Upper lobe of right lung (tissue), 1 donor: ENCODE measurements around the gene LARP4B. TPM values are rescaled to one million over a fixed set of nuclear protein-coding genes. Genes with fewer than 3 reads are reported as not detected.
A peak's percentile ranks its signal among the peaks of the same experiment; 100 is the strongest.

Experiments
- ATAC-seq: fragments of 200-7000 bp; cut with Tn5 transposase; one replicate; pipeline ENCODE4 v1.9.1; 2020; ENCODE audit warnings: mild to moderate bottlenecking, moderate library complexity
- DNase-seq: peaks from one replicate; pipeline ENCODE4 v3.0.0-alpha.2; 2020
- H3K27ac ChIP-seq: fragments of 200-600 bp; one replicate; pipeline ENCODE4 v1.8.0; 2022
- H3K27me3 ChIP-seq: fragments of 200-600 bp; one replicate; pipeline ENCODE4 v1.8.0; 2022; ENCODE audit warnings: mild to moderate bottlenecking
- H3K36me3 ChIP-seq: fragments of 200-600 bp; one replicate; pipeline ENCODE4 v1.8.0; 2022
- H3K4me1 ChIP-seq: fragments of 200-600 bp; one replicate; pipeline ENCODE4 v1.8.0; 2022
- H3K4me3 ChIP-seq: fragments of 200-600 bp; one replicate; pipeline ENCODE4 v1.8.0; 2022; ENCODE audit warnings: mild to moderate bottlenecking
- H3K9me3 ChIP-seq: fragments of 200-600 bp; one replicate; pipeline ENCODE4 v1.8.0; 2022
- intact Hi-C: fragments of 100-400 bp; cut with DNase I; formaldehyde crosslinking; loops from one replicate; pipeline ENCODE4 v1.11.0; 2022
- total RNA-seq: library from RNA; stranded (reverse); fragmentation: NEBNext Ultra II Directional; extraction: Animal tissue kit (Norgen Biotek cat#: 25700); gene quantifications from one replicate; pipeline ENCODE4 v1.2.1, GENCODE V29; 2021
- TF ChIP-seq, protein P1 (sequence below): fragments of 200-600 bp; IDR thresholded peaks from one replicate; pipeline ENCODE4 v1.8.0; 2022; ENCODE audit warnings: antibody characterized with exemption
- donor health status: DM: no; HTN: yes; CAD: no; lungs with severe emphysema.

Gene LARP4B
- total RNA-seq, 1 donor from 2014 or later = 126 TPM

GRCh38 chr10:878333-878759 is 53.2 kb downstream of the LARP4B start:
- intact Hi-C loops = no loop called here
- Histone ChIP-seq H3K4me1 (peaks cover 22% of the 10 kb centered on the region), H3K36me3 (peaks cover 77% of the 10 kb centered on the region), H3K4me3 (no peak overlapping the region), H3K27me3 (no peaks in the 10 kb centered on the region), H3K27ac (peak overlapping the region; percentile 43), H3K9me3 (no peaks in the 10 kb centered on the region)
- no peak for DNase-seq
- TF ChIP-seq, protein P1, sequence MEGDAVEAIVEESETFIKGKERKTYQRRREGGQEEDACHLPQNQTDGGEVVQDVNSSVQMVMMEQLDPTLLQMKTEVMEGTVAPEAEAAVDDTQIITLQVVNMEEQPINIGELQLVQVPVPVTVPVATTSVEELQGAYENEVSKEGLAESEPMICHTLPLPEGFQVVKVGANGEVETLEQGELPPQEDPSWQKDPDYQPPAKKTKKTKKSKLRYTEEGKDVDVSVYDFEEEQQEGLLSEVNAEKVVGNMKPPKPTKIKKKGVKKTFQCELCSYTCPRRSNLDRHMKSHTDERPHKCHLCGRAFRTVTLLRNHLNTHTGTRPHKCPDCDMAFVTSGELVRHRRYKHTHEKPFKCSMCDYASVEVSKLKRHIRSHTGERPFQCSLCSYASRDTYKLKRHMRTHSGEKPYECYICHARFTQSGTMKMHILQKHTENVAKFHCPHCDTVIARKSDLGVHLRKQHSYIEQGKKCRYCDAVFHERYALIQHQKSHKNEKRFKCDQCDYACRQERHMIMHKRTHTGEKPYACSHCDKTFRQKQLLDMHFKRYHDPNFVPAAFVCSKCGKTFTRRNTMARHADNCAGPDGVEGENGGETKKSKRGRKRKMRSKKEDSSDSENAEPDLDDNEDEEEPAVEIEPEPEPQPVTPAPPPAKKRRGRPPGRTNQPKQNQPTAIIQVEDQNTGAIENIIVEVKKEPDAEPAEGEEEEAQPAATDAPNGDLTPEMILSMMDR = no peak
- ATAC-seq = peak; percentile 52

DNA sequence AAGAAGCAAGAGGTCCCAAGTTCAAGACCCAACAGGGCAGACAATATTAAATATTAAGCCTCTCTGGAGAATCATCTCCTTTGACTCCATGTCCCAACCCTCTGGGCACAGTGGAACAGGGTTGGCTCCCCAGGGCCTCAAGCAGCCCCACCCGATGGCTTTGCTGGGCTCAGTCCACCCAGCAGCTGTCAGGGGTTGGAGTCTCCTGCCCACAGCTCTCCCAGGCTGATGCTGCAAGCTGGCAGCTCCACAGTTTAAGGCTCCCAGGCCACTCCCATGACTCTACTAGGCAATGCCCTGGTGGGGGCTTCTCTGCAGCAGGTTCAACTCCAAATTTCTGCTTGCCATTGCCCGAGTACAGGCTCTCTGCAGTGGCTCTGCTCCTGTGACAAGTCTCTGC is 55.1 kb downstream of the LARP4B start:
- Histone ChIP-seq H3K4me3 (no peak overlapping the region), H3K9me3 (no peaks in the 10 kb centered on the region), H3K4me1 (peaks cover 26% of the 10 kb centered on the region), H3K27me3 (no peaks in the 10 kb centered on the region), H3K27ac (no peak overlapping the region), H3K36me3 (peaks cover 61% of the 10 kb centered on the region)
- TF ChIP-seq, protein P1 = no peak
- intact Hi-C loops = no loop called here
- no peak for DNase-seq
- ATAC-seq = no peak

DNA sequence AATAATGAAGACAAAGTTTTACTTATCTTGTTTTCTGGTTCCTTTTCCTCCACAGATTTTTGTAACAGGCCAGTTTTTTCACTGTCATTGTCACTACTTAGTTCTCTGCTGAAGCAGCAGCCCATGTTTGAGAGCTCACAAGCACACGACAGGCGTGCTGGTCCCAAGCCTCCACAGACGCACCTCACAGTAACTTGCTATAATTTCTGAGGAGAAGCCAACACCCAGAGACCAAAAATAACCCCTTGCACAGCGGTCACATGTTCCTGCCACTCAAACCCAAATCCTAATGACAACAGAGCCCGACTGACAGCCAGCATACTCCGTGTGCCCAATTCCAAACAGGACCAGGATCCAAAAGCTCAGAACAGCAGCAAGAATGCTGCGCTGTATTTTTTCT is 58.5 kb downstream of the LARP4B start:
- DNase-seq = no peak
- Histone ChIP-seq H3K27me3 (no peaks in the 10 kb centered on the region), H3K4me1 (peaks cover 26% of the 10 kb centered on the region), H3K9me3 (no peaks in the 10 kb centered on the region), H3K36me3 (peaks cover 38% of the 10 kb centered on the region), H3K27ac (no peak overlapping the region), H3K4me3 (no peak overlapping the region)
- no peak for ATAC-seq
- TF ChIP-seq, protein P1 = no peak
- intact Hi-C loops = no loop called here

DNA sequence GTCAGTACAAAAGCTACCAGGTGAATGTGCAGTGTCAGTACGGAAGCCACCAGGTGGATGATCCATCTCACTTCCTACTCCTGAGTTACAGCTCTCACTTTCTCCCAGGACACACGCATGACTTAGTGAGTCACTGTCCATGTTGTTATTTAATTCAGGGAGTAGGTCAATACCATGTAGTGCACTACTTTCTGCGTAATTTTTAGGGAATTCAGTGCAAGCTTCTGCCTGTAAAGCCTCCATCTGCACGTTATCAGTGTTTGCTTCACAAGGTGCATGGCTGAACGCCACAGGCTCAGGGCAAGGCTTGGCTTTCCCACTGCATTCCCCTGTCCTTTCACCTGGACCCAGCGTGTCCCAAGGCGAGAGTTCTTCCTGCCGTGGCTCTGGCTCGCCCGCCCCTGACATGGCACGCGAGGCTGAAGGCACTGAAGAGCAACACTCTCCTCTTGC is 59.5 kb downstream of the LARP4B start:
- intact Hi-C loops = no loop called here
- Histone ChIP-seq H3K27ac (no peak overlapping the region), H3K9me3 (no peaks in the 10 kb centered on the region), H3K27me3 (no peaks in the 10 kb centered on the region), H3K4me3 (no peak overlapping the region), H3K36me3 (peaks cover 31% of the 10 kb centered on the region), H3K4me1 (peaks cover 23% of the 10 kb centered on the region)
- TF ChIP-seq, protein P1 = no peak
- ATAC-seq (no peak), DNase-seq (no peak)

GRCh38 chr10:870564-871166 is 60.8 kb downstream of the LARP4B start:
- peak; percentile 60 for ATAC-seq
- no peak overlapping the region for H3K27ac ChIP-seq

More at GRCh38 chr10:870564-871166, 60.8 kb downstream of the LARP4B start:
- intact Hi-C loops = no loop called here
- TF ChIP-seq, protein P1 = no peak
- H3K36me3 ChIP-seq = peaks cover 20% of the 10 kb centered on the region
- H3K27me3 ChIP-seq = no peaks in the 10 kb centered on the region
- H3K4me1 ChIP-seq = peaks cover 23% of the 10 kb centered on the region
- DNase-seq = no peak
- H3K9me3 ChIP-seq = no peaks in the 10 kb centered on the region
- H3K4me3 ChIP-seq = no peak overlapping the region
